HG02759 (cell line): ENCODE results near the gene SATB2.

Experiments used
- ATAC-seq: cut with Tn5 transposase; IDR thresholded peaks from one replicate; pipeline ENCODE4 v1.9.1; 2021; ENCODE audit warnings: mild to moderate bottlenecking, moderate library complexity; ENCODE audit not compliant: unreplicated experiment

SATB2 gene

GRCh38 chr2:199455210-199455544 is 2.6 kb downstream of the SATB2 start:
- no peak for ATAC-seq

GRCh38 chr2:199452991-199453379 is 4.8 kb downstream of the SATB2 start:
- ATAC-seq = no peak

- ATAC-seq = no peak
These were observed 5.3 kb downstream of the SATB2 start for GRCh38 chr2:199452260-199452990.

- no peak for ATAC-seq
These were observed 7.8 kb downstream of the SATB2 start for GRCh38 chr2:199449956-199450355.

- ATAC-seq = no peak
These were observed 8.3 kb downstream of the SATB2 start for GRCh38 chr2:199449455-199449854.

GRCh38 chr2:199446996-199447576 is 10.7 kb downstream of the SATB2 start:
- ATAC-seq = no peak

GRCh38 chr2:199444749-199445148 is 13.0 kb downstream of the SATB2 start:
- ATAC-seq = no peak

GRCh38 chr2:199443589-199444130 is 14.1 kb downstream of the SATB2 start:
- ATAC-seq = no peak

GRCh38 chr2:199442173-199442572 is 15.6 kb downstream of the SATB2 start:
- ATAC-seq = no peak

GRCh38 chr2:199441759-199442158 is 16.0 kb downstream of the SATB2 start:
- ATAC-seq = no peak

- ATAC-seq = no peak
These were observed 17.6 kb downstream of the SATB2 start for GRCh38 chr2:199440118-199440517.

GRCh38 chr2:199439542-199439941 is 18.2 kb downstream of the SATB2 start:
- ATAC-seq = no peak

- ATAC-seq = no peak
These were observed 18.7 kb downstream of the SATB2 start for GRCh38 chr2:199439066-199439465.

GRCh38 chr2:199434555-199434954 is 23.2 kb downstream of the SATB2 start:
- no peak for ATAC-seq

GRCh38 chr2:199433204-199433832 is 24.4 kb downstream of the SATB2 start:
- ATAC-seq = no peak

- no peak for ATAC-seq
These were observed 26.0 kb downstream of the SATB2 start for GRCh38 chr2:199431746-199432213.

GRCh38 chr2:199430214-199430613 is 27.5 kb downstream of the SATB2 start:
- ATAC-seq = no peak

GRCh38 chr2:199428291-199428690 is 29.4 kb downstream of the SATB2 start:
- no peak for ATAC-seq

- ATAC-seq = no peak
These were observed 33.6 kb downstream of the SATB2 start for GRCh38 chr2:199424160-199424559.

GRCh38 chr2:199419428-199419827 is 38.3 kb downstream of the SATB2 start:
- no peak for ATAC-seq

- no peak for ATAC-seq
These were observed 43.3 kb downstream of the SATB2 start for GRCh38 chr2:199414465-199414864.

GRCh38 chr2:199414001-199414400 is 43.7 kb downstream of the SATB2 start:
- ATAC-seq = no peak
